Kidney (tissue), 14 donors: ENCODE measurements around the gene CCDC85C. TPM values are rescaled to one million over a fixed set of nuclear protein-coding genes. Genes with fewer than 3 reads are reported as not detected.

Experiments used
- DNase-seq, 5 donors: peaks; one replicate each; pipeline ENCODE4 v3.0.0-alpha.2; 2013 to 2020
- FAIRE-seq: peaks from 2 replicates; lab custom pipeline; 2012; peaks lifted over from hg19 to GRCh38; lab: Jason Lieb, UNC
- H3K27ac ChIP-seq, 2 donors: one replicate each; pipeline ENCODE4 v1.7.0; 2013; ENCODE audit warnings: low read depth in 2 of 2, low read length in 2 of 2, inconsistent platforms in 1 of 2
- H3K27me3 ChIP-seq: one replicate; pipeline ENCODE4 v1.7.1; 2013; ENCODE audit warnings: low read length, inconsistent platforms; ENCODE audit not compliant: control insufficient read depth, insufficient read depth
- H3K36me3 ChIP-seq, 3 donors: one replicate each; pipeline versions ENCODE4 v1.7.0 to v1.7.1; 2013; ENCODE audit warnings: low read length in 3 of 3, control low read depth in 1 of 3, inconsistent platforms in 1 of 3; ENCODE audit not compliant: insufficient read depth in 3 of 3, control insufficient read depth in 2 of 3
- H3K4me1 ChIP-seq, 3 donors: one replicate each; pipeline versions ENCODE4 v1.7.0 to v1.7.1; 2013; ENCODE audit warnings: low read length in 3 of 3, inconsistent platforms in 1 of 3, low read depth in 1 of 3; ENCODE audit not compliant: control insufficient read depth in 2 of 3, insufficient read depth in 2 of 3
- H3K4me3 ChIP-seq, 3 donors: one replicate each; pipeline versions ENCODE4 v1.7.0 to v1.8.1; 2013; ENCODE audit warnings: low read length in 3 of 3, control low read depth in 1 of 3, inconsistent platforms in 1 of 3
- H3K9ac ChIP-seq, 3 donors: one replicate each; pipeline versions ENCODE4 v1.7.0 to v1.7.1; 2013; ENCODE audit warnings: low read length in 3 of 3, control low read depth in 1 of 3, inconsistent platforms in 1 of 3
- H3K9me3 ChIP-seq, 3 donors: one replicate each; pipeline versions ENCODE4 v1.7.0 to v1.7.1; 2013; ENCODE audit warnings: low read length in 3 of 3, control low read depth in 1 of 3, inconsistent platforms in 1 of 3; ENCODE audit not compliant: control insufficient read depth in 2 of 3, insufficient read depth in 1 of 3
- CTCF ChIP-seq: IDR thresholded peaks from 3 replicates; pipeline ENCODE4 v1.5.1; 2012; ENCODE audit warnings: mild to moderate bottlenecking, moderate library complexity, borderline replicate concordance; ENCODE audit not compliant: insufficient read depth; ENCODE audit errors: extremely low read depth
- intact Hi-C: fragments of 100-400 bp; cut with DNase I; formaldehyde crosslinking; loops from one replicate; pipeline ENCODE4 v1.11.1; 2022
- polyA plus RNA-seq: library from polyadenylated mRNA; stranded (reverse); fragments of 350-450 nt; fragmentation: Illumina TruSeq; extraction: RNeasy Lipid Tissue Mini Kit (QIAGEN cat#74804); gene quantifications from one replicate; pipeline ENCODE4 v1.2.3, GENCODE V29; 2014; ENCODE audit warnings: low read depth, low replicate concordance; ENCODE audit not compliant: insufficient read depth
- total RNA-seq: library from RNA; stranded (reverse); fragmentation: NEBNext Ultra II Directional; extraction: Animal tissue kit (Norgen Biotek cat#: 25700); gene quantifications from one replicate; pipeline ENCODE4 v1.2.1, GENCODE V29; 2021
- donor health status: control.
- donor health status: control.
- donor health status: control.
- donor health status: control.
- donor health status: control.
- donor health status: DM: yes; HTN: yes; CAD: no.
- donor health status: Normal renal cell carcinoma (clear cell type).

Gene CCDC85C
- total and polyA plus RNA-seq, 2 donors from 2014 or later, result 14.7 to 21.4 TPM

- Histone ChIP-seq H3K36me3 (no peaks in the 10 kb centered on the region), H3K4me1 (peaks cover 0 to 2% (median 0%) of the 10 kb centered on the region in 3 donors), H3K27ac (no peak overlapping the region), H3K4me3 (no peak overlapping the region), H3K9ac (no peak overlapping the region), H3K9me3 (no peaks in the 10 kb centered on the region), H3K27me3 (no peaks in the 10 kb centered on the region)
- peak in 3 of 5 donors; percentile 33 to 39 (median 33) for DNase-seq
- no peak for TF ChIP-seq CTCF
- FAIRE-seq, result no peak
- intact Hi-C loops, result loop anchor here (5.0 kb wide), 1 partner anchor 109 kb away; no protein-coding TSS in a partner anchor
Measured at GRCh38 chr14:99626041-99626648, 22.1 kb upstream of the CCDC85C start.

GRCh38 chr14:99625476-99625875, 21.5 kb upstream of the CCDC85C start:
- H3K27ac ChIP-seq, result no peak overlapping the region
- peaks cover 0 to 2% (median 0%) of the 10 kb centered on the region in 3 donors for H3K4me1 ChIP-seq
- H3K36me3 ChIP-seq, result no peaks in the 10 kb centered on the region
- DNase-seq, result peak in 1 of 5 donors; percentile 36
- no peak for TF ChIP-seq CTCF
- no peak overlapping the region for H3K9ac ChIP-seq
- intact Hi-C loops, result loop anchor here (5.0 kb wide), 1 partner anchor 108 kb away; no protein-coding TSS in a partner anchor
- H3K9me3 ChIP-seq, result no peaks in the 10 kb centered on the region
- H3K27me3 ChIP-seq, result no peaks in the 10 kb centered on the region
- no peak overlapping the region for H3K4me3 ChIP-seq
- FAIRE-seq, result no peak

- intact Hi-C loops, result loop anchor here (5.0 kb wide), 1 partner anchor 108 kb away; no protein-coding TSS in a partner anchor
- H3K9ac ChIP-seq, result no peak overlapping the region
- peaks cover 0 to 3% (median 0%) of the 10 kb centered on the region in 3 donors for H3K4me1 ChIP-seq
- no peak for FAIRE-seq
- no peaks in the 10 kb centered on the region for H3K36me3 ChIP-seq
- H3K9me3 ChIP-seq, result no peaks in the 10 kb centered on the region
- H3K27me3 ChIP-seq, result no peaks in the 10 kb centered on the region
- H3K27ac ChIP-seq, result no peak overlapping the region
- TF ChIP-seq CTCF, result no peak
- DNase-seq, result peak in 1 of 5 donors; percentile 70
- no peak overlapping the region for H3K4me3 ChIP-seq
Measured at GRCh38 chr14:99624971-99625370, 21.0 kb upstream of the CCDC85C start.
